Osteocyte (in vitro differentiated cells): Measurements from ENCODE around the gene PIPOX. TPM values are rescaled to one million over a fixed set of nuclear protein-coding genes. Genes with fewer than 3 reads are reported as not detected.

Experiments used
- DNase-seq: peaks from one replicate; pipeline ENCODE4 v3.0.0; 2021; ENCODE audit warnings: mixed read lengths; ENCODE audit not compliant: unreplicated experiment; ENCODE audit errors: extremely low spot score
- H3K27ac Mint-ChIP-seq: one replicate; pipeline ENCODE4 v1.8.0; 2021; ENCODE audit warnings: mild to moderate bottlenecking, mixed read lengths; ENCODE audit not compliant: unreplicated experiment
- H3K27me3 Mint-ChIP-seq: one replicate; pipeline ENCODE4 v1.8.0; 2021; ENCODE audit warnings: mixed read lengths; ENCODE audit not compliant: unreplicated experiment
- H3K36me3 Mint-ChIP-seq: one replicate; pipeline ENCODE4 v1.8.0; 2021; ENCODE audit warnings: mixed read lengths; ENCODE audit not compliant: unreplicated experiment
- H3K4me1 Mint-ChIP-seq: one replicate; pipeline ENCODE4 v1.8.0; 2021; ENCODE audit warnings: mixed read lengths; ENCODE audit not compliant: unreplicated experiment
- H3K4me3 Mint-ChIP-seq: one replicate; pipeline ENCODE4 v1.8.0; 2021; ENCODE audit warnings: mild to moderate bottlenecking, moderate library complexity, mixed read lengths; ENCODE audit not compliant: unreplicated experiment
- H3K9me3 Mint-ChIP-seq: one replicate; pipeline ENCODE4 v1.8.0; 2021; ENCODE audit warnings: mixed read lengths; ENCODE audit not compliant: unreplicated experiment
- CTCF ChIP-seq: fragments of 200-600 bp; sonication (generic); IDR thresholded peaks from 2 replicates; pipeline ENCODE4 v1.5.0; 2021; ENCODE audit warnings: antibody characterized with exemption, mild to moderate bottlenecking, moderate library complexity
- total RNA-seq: library from RNA; stranded (reverse); gene quantifications from 2 replicates; pipeline ENCODE4 v1.2.1, GENCODE V29; 2021

PIPOX gene
- total RNA-seq, 1 donor from 2014 or later, result 1.6 TPM

- Mint-ChIP-seq H3K4me3 (no peak overlapping the region), H3K27ac (no peak overlapping the region), H3K27me3 (peaks cover 41% of the 10 kb centered on the region), H3K9me3 (no peaks in the 10 kb centered on the region), H3K36me3 (no peaks in the 10 kb centered on the region), H3K4me1 (no peaks in the 10 kb centered on the region)
- TF ChIP-seq CTCF, result no peak
- DNase-seq, result no peak
Observed at GRCh38 chr17:28999206-28999605, 43.7 kb upstream of the PIPOX start.

GRCh38 chr17:29000973-29001372, 42.0 kb upstream of the PIPOX start:
- no peak overlapping the region for H3K4me3 Mint-ChIP-seq
- peaks cover 2% of the 10 kb centered on the region for H3K4me1 Mint-ChIP-seq
- H3K9me3 Mint-ChIP-seq, result no peaks in the 10 kb centered on the region
- peaks cover 51% of the 10 kb centered on the region for H3K27me3 Mint-ChIP-seq
- DNase-seq, result no peak
- H3K27ac Mint-ChIP-seq, result no peak overlapping the region
- H3K36me3 Mint-ChIP-seq, result no peaks in the 10 kb centered on the region
- no peak for TF ChIP-seq CTCF

- Mint-ChIP-seq H3K27me3 (peaks cover 57% of the 10 kb centered on the region), H3K9me3 (no peaks in the 10 kb centered on the region), H3K4me3 (no peak overlapping the region), H3K4me1 (peaks cover 4% of the 10 kb centered on the region), H3K36me3 (no peaks in the 10 kb centered on the region), H3K27ac (no peak overlapping the region)
- no peak for DNase-seq
- TF ChIP-seq CTCF, result no peak
Observed at GRCh38 chr17:29002811-29003210, 40.1 kb upstream of the PIPOX start.

- Mint-ChIP-seq H3K4me1 (peaks cover 4% of the 10 kb centered on the region), H3K27me3 (peaks cover 58% of the 10 kb centered on the region), H3K36me3 (no peaks in the 10 kb centered on the region), H3K27ac (no peak overlapping the region), H3K9me3 (no peaks in the 10 kb centered on the region), H3K4me3 (no peak overlapping the region)
- no peak for TF ChIP-seq CTCF
- DNase-seq, result no peak
Observed at GRCh38 chr17:29003289-29003688, 39.7 kb upstream of the PIPOX start.

- Mint-ChIP-seq H3K9me3 (no peaks in the 10 kb centered on the region), H3K4me3 (no peak overlapping the region), H3K27ac (no peak overlapping the region), H3K4me1 (peaks cover 4% of the 10 kb centered on the region), H3K27me3 (peaks cover 55% of the 10 kb centered on the region), H3K36me3 (no peaks in the 10 kb centered on the region)
- DNase-seq, result no peak
- no peak for TF ChIP-seq CTCF
Observed at GRCh38 chr17:29004081-29004692, 38.8 kb upstream of the PIPOX start.
